Measurements from ENCODE around the gene MGRN1.
A peak's percentile ranks its signal among the peaks of the same experiment; 100 is the strongest.

The MGRN1 gene

GRCh38 chr16:4677994-4678393 lies 53.4 kb downstream of the MGRN1 start:
- Mint-ChIP-seq H3K4me3 (no peak overlapping the region), H3K9me3 (no peaks in the 10 kb centered on the region), H3K4me1 (peaks cover 37% of the 10 kb centered on the region), H3K27me3 (no peaks in the 10 kb centered on the region), H3K27ac (peak overlapping the region; percentile 53), H3K36me3 (ENCODE audit: low read depth) (peaks cover 10% of the 10 kb centered on the region)
- ATAC-seq, result no peak
- no peak for DNase-seq

- Mint-ChIP-seq H3K9me3 (no peaks in the 10 kb centered on the region), H3K27me3 (no peaks in the 10 kb centered on the region), H3K4me3 (no peak overlapping the region), H3K36me3 (ENCODE audit: low read depth) (peaks cover 9% of the 10 kb centered on the region), H3K4me1 (peaks cover 40% of the 10 kb centered on the region), H3K27ac (peak overlapping the region; percentile 53)
- DNase-seq (no peak), ATAC-seq (no peak)
These were observed 54.0 kb downstream of the MGRN1 start for GRCh38 chr16:4678596-4678995.

- Mint-ChIP-seq H3K9me3 (no peaks in the 10 kb centered on the region), H3K4me3 (no peak overlapping the region), H3K4me1 (peaks cover 40% of the 10 kb centered on the region), H3K27ac (no peak overlapping the region), H3K27me3 (no peaks in the 10 kb centered on the region), H3K36me3 (ENCODE audit: low read depth) (peaks cover 8% of the 10 kb centered on the region)
- DNase-seq (no peak), ATAC-seq (no peak)
These were observed 54.7 kb downstream of the MGRN1 start for GRCh38 chr16:4679156-4679849.

- ATAC-seq (no peak), DNase-seq (no peak)
- H3K36me3 Mint-ChIP-seq (ENCODE audit: low read depth), result peaks cover 8% of the 10 kb centered on the region
- H3K4me1 Mint-ChIP-seq, result peaks cover 40% of the 10 kb centered on the region
- H3K9me3 Mint-ChIP-seq, result no peaks in the 10 kb centered on the region
- no peaks in the 10 kb centered on the region for H3K27me3 Mint-ChIP-seq
- no peak overlapping the region for H3K27ac Mint-ChIP-seq
- H3K4me3 Mint-ChIP-seq, result no peak overlapping the region
These were observed 55.4 kb downstream of the MGRN1 start for GRCh38 chr16:4679850-4680636.

GRCh38 chr16:4680673-4681470 lies 56.2 kb downstream of the MGRN1 start:
- no peak overlapping the region for H3K27ac Mint-ChIP-seq
- no peaks in the 10 kb centered on the region for H3K9me3 Mint-ChIP-seq
- peaks cover 35% of the 10 kb centered on the region for H3K4me1 Mint-ChIP-seq
- H3K4me3 Mint-ChIP-seq, result no peak overlapping the region
- no peaks in the 10 kb centered on the region for H3K27me3 Mint-ChIP-seq
- ATAC-seq, result no peak
- no peak for DNase-seq
- H3K36me3 Mint-ChIP-seq (ENCODE audit: low read depth), result peaks cover 3% of the 10 kb centered on the region

- Mint-ChIP-seq H3K9me3 (no peaks in the 10 kb centered on the region), H3K27me3 (no peaks in the 10 kb centered on the region), H3K4me1 (peaks cover 27% of the 10 kb centered on the region), H3K4me3 (no peak overlapping the region), H3K36me3 (ENCODE audit: low read depth) (peaks cover 3% of the 10 kb centered on the region), H3K27ac (no peak overlapping the region)
- no peak for DNase-seq
- no peak for ATAC-seq
These were observed 57.0 kb downstream of the MGRN1 start for GRCh38 chr16:4681471-4682083.

- H3K27me3 Mint-ChIP-seq, result no peaks in the 10 kb centered on the region
- peaks cover 3% of the 10 kb centered on the region for H3K36me3 Mint-ChIP-seq (ENCODE audit: low read depth)
- ATAC-seq, result no peak
- peaks cover 22% of the 10 kb centered on the region for H3K4me1 Mint-ChIP-seq
- H3K9me3 Mint-ChIP-seq, result no peaks in the 10 kb centered on the region
- no peak for DNase-seq
- no peak overlapping the region for H3K27ac Mint-ChIP-seq
- H3K4me3 Mint-ChIP-seq, result no peak overlapping the region
These were observed 57.5 kb downstream of the MGRN1 start for GRCh38 chr16:4682084-4682591.

- no peaks in the 10 kb centered on the region for H3K27me3 Mint-ChIP-seq
These were observed 58.1 kb downstream of the MGRN1 start for GRCh38 chr16:4682616-4683254.

GRCh38 chr16:4683255-4684057 lies 58.8 kb downstream of the MGRN1 start:
- H3K27ac Mint-ChIP-seq, result peak overlapping the region; percentile 3

More at GRCh38 chr16:4682616-4683254, 58.1 kb downstream of the MGRN1 start:
- no peak overlapping the region for H3K4me3 Mint-ChIP-seq
- peak overlapping the region; percentile 3 for H3K27ac Mint-ChIP-seq
- ATAC-seq (peak; percentile 62), DNase-seq (peak; percentile 66)
- no peaks in the 10 kb centered on the region for H3K9me3 Mint-ChIP-seq
- peaks cover 3% of the 10 kb centered on the region for H3K36me3 Mint-ChIP-seq (ENCODE audit: low read depth)
- H3K4me1 Mint-ChIP-seq, result peaks cover 18% of the 10 kb centered on the region

GRCh38 chr16:4684058-4684715 lies 59.6 kb downstream of the MGRN1 start:
- peaks cover 3% of the 10 kb centered on the region for H3K36me3 Mint-ChIP-seq (ENCODE audit: low read depth)
- no peaks in the 10 kb centered on the region for H3K27me3 Mint-ChIP-seq
- no peak for ATAC-seq
- peaks cover 11% of the 10 kb centered on the region for H3K4me1 Mint-ChIP-seq
- no peak for DNase-seq
- H3K9me3 Mint-ChIP-seq, result no peaks in the 10 kb centered on the region
- no peak overlapping the region for H3K27ac Mint-ChIP-seq
- H3K4me3 Mint-ChIP-seq, result no peak overlapping the region

More at GRCh38 chr16:4683255-4684057, 58.8 kb downstream of the MGRN1 start:
- ATAC-seq (no peak), DNase-seq (no peak)
- Mint-ChIP-seq H3K27me3 (no peaks in the 10 kb centered on the region), H3K4me3 (no peak overlapping the region), H3K4me1 (peaks cover 11% of the 10 kb centered on the region), H3K36me3 (ENCODE audit: low read depth) (peaks cover 3% of the 10 kb centered on the region), H3K9me3 (no peaks in the 10 kb centered on the region)

GRCh38 chr16:4684763-4685162 lies 60.1 kb downstream of the MGRN1 start:
- H3K4me3 Mint-ChIP-seq, result no peak overlapping the region
- no peaks in the 10 kb centered on the region for H3K27me3 Mint-ChIP-seq
- H3K4me1 Mint-ChIP-seq, result peaks cover 11% of the 10 kb centered on the region
- no peak overlapping the region for H3K27ac Mint-ChIP-seq
- peaks cover 3% of the 10 kb centered on the region for H3K36me3 Mint-ChIP-seq (ENCODE audit: low read depth)
- ATAC-seq (no peak), DNase-seq (no peak)
- no peaks in the 10 kb centered on the region for H3K9me3 Mint-ChIP-seq

GRCh38 chr16:4685292-4685691 lies 60.7 kb downstream of the MGRN1 start:
- Mint-ChIP-seq H3K27ac (no peak overlapping the region), H3K36me3 (ENCODE audit: low read depth) (peaks cover 3% of the 10 kb centered on the region), H3K4me1 (peaks cover 11% of the 10 kb centered on the region), H3K27me3 (no peaks in the 10 kb centered on the region), H3K4me3 (no peak overlapping the region), H3K9me3 (no peaks in the 10 kb centered on the region)
- DNase-seq (no peak), ATAC-seq (no peak)
